Suprapubic skin (tissue), 4 donors: ENCODE data around the gene BASP1. TPM values are rescaled to one million over a fixed set of nuclear protein-coding genes. Genes with fewer than 3 reads are reported as not detected.
"Not testable (repeated sequence)": the region's sequence is repeated elsewhere in the genome, so short reads cannot be mapped to it uniquely, and the experiment has no call there.

ENCODE experiments used
- DNase-seq, 2 donors: peaks; one replicate each; pipeline ENCODE4 v3.0.0-alpha.2; 2019; ENCODE audit warnings: low spot score in 2 of 2
- H3K27ac ChIP-seq: fragments of 200-600 bp; sonication (generic); one replicate; pipeline ENCODE4 v1.5.1; 2019
- H3K27me3 ChIP-seq: fragments of 200-600 bp; sonication (generic); one replicate; pipeline ENCODE4 v1.5.1; 2019
- H3K36me3 ChIP-seq: fragments of 200-600 bp; sonication (generic); one replicate; pipeline ENCODE4 v1.5.1; 2019
- H3K4me1 ChIP-seq: fragments of 200-600 bp; sonication (generic); one replicate; pipeline ENCODE4 v1.5.1; 2019
- H3K4me3 ChIP-seq: fragments of 200-600 bp; sonication (generic); one replicate; pipeline ENCODE4 v1.5.1; 2019; ENCODE audit warnings: mild to moderate bottlenecking
- H3K9me3 ChIP-seq: fragments of 200-600 bp; sonication (generic); one replicate; pipeline ENCODE4 v1.5.1; 2019
- CTCF ChIP-seq, 2 donors: fragments of 200-600 bp in 1 of 2; fragments of 450-650 bp in 1 of 2; sonication (generic) in 1 of 2; IDR thresholded peaks; one replicate each; pipeline ENCODE4 v1.5.1; 2016 to 2019; ENCODE audit warnings: antibody characterized with exemption in 2 of 2, mild to moderate bottlenecking in 1 of 2, moderate library complexity in 1 of 2
- EP300 ChIP-seq: sonication (generic); formaldehyde crosslinking; IDR thresholded peaks from one replicate; pipeline ENCODE4 v1.6.1; 2017; ENCODE audit warnings: antibody characterized with exemption
- POLR2A ChIP-seq, 2 donors: fragments of 450-650 bp; IDR thresholded peaks; one replicate each; pipeline ENCODE4 v1.6.1; 2017; ENCODE audit warnings: antibody characterized with exemption in 2 of 2, mild to moderate bottlenecking in 2 of 2, moderate library complexity in 2 of 2
- POLR2AphosphoS5 ChIP-seq, 3 donors: sonication (generic); formaldehyde crosslinking; IDR thresholded peaks; one replicate each; pipeline ENCODE4 v1.6.1; 2017; ENCODE audit warnings: antibody characterized with exemption in 3 of 3
- WGBS: methylation state at CpG from one replicate; pipeline ENCODE4 v1.1.5; 2018; 5-methylcytosine and 5-hydroxymethylcytosine counted together
- total RNA-seq, 4 donors: library from RNA; depleted of rRNA; stranded (reverse); fragments of >200 nt; gene quantifications; one replicate each; pipeline ENCODE4 v1.1.0, GENCODE V29; 2016

Gene BASP1
- total RNA-seq, 4 donors from 2014 or later: 20.7 to 31.9 (median 26.2) TPM

- H3K27me3 ChIP-seq: no peaks in the 10 kb centered on the region
- 68% methylated on average over 11 of the region's 11 CpGs for WGBS
- H3K27ac ChIP-seq: no peak overlapping the region
- no peaks in the 10 kb centered on the region for H3K36me3 ChIP-seq
- no peak for DNase-seq
- H3K4me1 ChIP-seq: peaks cover 18% of the 10 kb centered on the region
- no peak for TF ChIP-seq POLR2A (IDR thresholded peaks at IDR 0.05)
- TF ChIP-seq POLR2AphosphoS5 (IDR thresholded peaks at IDR 0.05): no peak
- no peak for TF ChIP-seq CTCF (IDR thresholded peaks at IDR 0.05)
- TF ChIP-seq EP300: no peak
- no peaks in the 10 kb centered on the region for H3K9me3 ChIP-seq
- no peak overlapping the region for H3K4me3 ChIP-seq
Observed at GRCh38 chr5:17315710-17316221, 98.3 kb downstream of the BASP1 start.

GRCh38 chr5:17316970-17317459, 99.6 kb downstream of the BASP1 start:
- H3K9me3 ChIP-seq: no peaks in the 10 kb centered on the region
- peaks cover 18% of the 10 kb centered on the region for H3K4me1 ChIP-seq
- 19% methylated on average over 6 of the region's 6 CpGs for WGBS
- no peaks in the 10 kb centered on the region for H3K27me3 ChIP-seq
- no peaks in the 10 kb centered on the region for H3K36me3 ChIP-seq
- no peak for DNase-seq
- H3K27ac ChIP-seq: no peak overlapping the region
- TF ChIP-seq EP300 (no peak), POLR2A (IDR thresholded peaks at IDR 0.05) (no peak), CTCF (IDR thresholded peaks at IDR 0.05) (no peak), POLR2AphosphoS5 (IDR thresholded peaks at IDR 0.05) (no peak)
- H3K4me3 ChIP-seq: no peak overlapping the region

DNA sequence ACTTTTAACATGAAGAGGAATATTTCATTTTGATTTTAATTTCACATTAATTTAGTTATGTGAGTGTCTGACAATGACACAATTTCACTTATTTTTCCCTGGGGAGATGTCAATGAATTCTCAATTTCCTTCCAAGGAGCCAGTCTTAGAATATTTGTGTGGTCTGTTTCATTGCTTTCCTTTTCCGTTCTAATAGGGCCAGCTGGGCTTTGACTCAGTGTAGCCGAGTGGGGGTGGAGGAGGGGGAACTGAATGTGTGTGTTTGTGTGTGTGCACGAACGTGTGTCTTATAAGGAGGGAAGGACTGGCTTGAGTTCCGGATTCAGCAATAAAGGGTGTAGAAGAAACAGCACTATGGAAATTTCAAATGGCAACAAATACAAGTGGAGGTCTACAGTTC, 100.0 kb downstream of the BASP1 start:
- H3K36me3 ChIP-seq: no peaks in the 10 kb centered on the region
- no peaks in the 10 kb centered on the region for H3K9me3 ChIP-seq
- H3K27ac ChIP-seq: no peak overlapping the region
- H3K4me1 ChIP-seq: peaks cover 18% of the 10 kb centered on the region
- WGBS: 51% methylated on average over 5 of the region's 5 CpGs
- no peaks in the 10 kb centered on the region for H3K27me3 ChIP-seq
- no peak for DNase-seq
- H3K4me3 ChIP-seq: no peak overlapping the region
- no peak for TF ChIP-seq POLR2AphosphoS5 (IDR thresholded peaks at IDR 0.05)
- no peak for TF ChIP-seq EP300
- TF ChIP-seq POLR2A (IDR thresholded peaks at IDR 0.05): no peak
- no peak for TF ChIP-seq CTCF (IDR thresholded peaks at IDR 0.05)

GRCh38 chr5:17319095-17319494, 101.7 kb downstream of the BASP1 start:
- not testable (repeated sequence) for H3K27me3 ChIP-seq, H3K27ac ChIP-seq, H3K9me3 ChIP-seq, H3K4me3 ChIP-seq, DNase-seq, H3K36me3 ChIP-seq
- peaks cover 18% of the 10 kb centered on the region for H3K4me1 ChIP-seq
- 86% methylated on average over 3 of the region's 3 CpGs for WGBS

- 81% methylated on average over 3 of the region's 3 CpGs for WGBS
- Histone ChIP-seq H3K4me1 (no peaks in the 10 kb centered on the region), H3K36me3 (no peaks in the 10 kb centered on the region), H3K27ac (no peak overlapping the region), H3K9me3 (no peaks in the 10 kb centered on the region), H3K27me3 (no peaks in the 10 kb centered on the region), H3K4me3 (no peak overlapping the region)
- TF ChIP-seq EP300: no peak
- no peak for TF ChIP-seq POLR2A (IDR thresholded peaks at IDR 0.05)
- no peak for TF ChIP-seq CTCF (IDR thresholded peaks at IDR 0.05)
- TF ChIP-seq POLR2AphosphoS5 (IDR thresholded peaks at IDR 0.05): no peak
- no peak for DNase-seq
Observed at GRCh38 chr5:17325770-17326599, 108.6 kb downstream of the BASP1 start.
